Ecto neural progenitor cell (in vitro differentiated cells): ENCODE results near the gene PXK.
"Not testable (repeated sequence)": the region's sequence is repeated elsewhere in the genome, so short reads cannot be mapped to it uniquely, and the experiment has no call there.

Experiments used
- DNase-seq: peaks from one replicate; pipeline ENCODE4 v3.0.0-alpha.2; 2018; ENCODE audit warnings: low spot score

The PXK gene

GRCh38 chr3:58323529-58324390, 8.9 kb upstream of the PXK start:
- no peak for DNase-seq

- no peak for DNase-seq
Measured at GRCh38 chr3:58324391-58325390, 8.0 kb upstream of the PXK start.

- no peak for DNase-seq
Measured at GRCh38 chr3:58325525-58325992, 7.1 kb upstream of the PXK start.

GRCh38 chr3:58326267-58326900, 6.3 kb upstream of the PXK start:
- no peak for DNase-seq

- DNase-seq, result no peak
Measured at GRCh38 chr3:58329150-58329921, 3.4 kb upstream of the PXK start.

- no peak for DNase-seq
Measured at GRCh38 chr3:58329922-58330413, 2.7 kb upstream of the PXK start.

GRCh38 chr3:58331593-58332152, 1.0 kb upstream of the PXK start:
- DNase-seq, result no peak

- DNase-seq, result peak; percentile 63
Measured at GRCh38 chr3:58333206-58334012, 717 bp downstream of the PXK start.

GRCh38 chr3:58334013-58334321, 1.3 kb downstream of the PXK start:
- DNase-seq, result no peak

- DNase-seq, result no peak
Measured at GRCh38 chr3:58334506-58334884, 1.8 kb downstream of the PXK start.

- no peak for DNase-seq
Measured at GRCh38 chr3:58335652-58335947, 2.9 kb downstream of the PXK start.

GRCh38 chr3:58336135-58336882, 3.6 kb downstream of the PXK start:
- DNase-seq, result no peak

GRCh38 chr3:58337190-58337589, 4.5 kb downstream of the PXK start:
- DNase-seq, result no peak

GRCh38 chr3:58339146-58339545, 6.5 kb downstream of the PXK start:
- DNase-seq, result not testable (repeated sequence)

- DNase-seq, result no peak
Measured at GRCh38 chr3:58340594-58341244, 8.0 kb downstream of the PXK start.

GRCh38 chr3:58341376-58341775, 8.7 kb downstream of the PXK start:
- no peak for DNase-seq

GRCh38 chr3:58342676-58343075, 10.0 kb downstream of the PXK start:
- no peak for DNase-seq

GRCh38 chr3:58345457-58345856, 12.8 kb downstream of the PXK start:
- no peak for DNase-seq

- DNase-seq, result no peak
Measured at GRCh38 chr3:58346368-58346767, 13.7 kb downstream of the PXK start.
